Hippocampal formation (tissue), 2 donors: Measurements from ENCODE around the gene ABHD16A.

Experiments
- DNase-seq, 2 donors: peaks; one replicate each; lab custom pipeline; 2025; lab: John Stamatoyannopoulos, UW

Gene ABHD16A

DNA sequence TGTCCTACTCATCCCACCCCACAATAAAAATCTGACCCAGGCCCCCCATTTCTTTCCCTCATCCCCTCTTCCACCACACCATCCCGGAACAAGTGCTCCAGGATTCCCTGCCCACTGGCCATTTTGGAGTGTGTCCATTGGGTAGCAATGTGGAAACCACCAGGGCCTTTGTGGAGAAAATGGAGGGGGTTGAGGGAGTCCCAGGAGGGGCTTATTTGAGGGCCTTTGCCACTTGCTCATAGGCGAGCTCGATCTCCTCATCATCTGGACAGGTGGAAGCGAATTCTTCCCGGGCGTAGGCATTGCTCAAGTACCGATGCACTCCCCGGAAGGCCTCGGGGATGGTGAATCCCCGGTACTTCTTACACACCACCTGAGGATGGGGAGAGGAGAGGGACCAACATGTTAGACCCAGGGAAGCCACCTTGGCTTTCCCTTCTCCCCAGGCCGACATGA, 27.5 kb upstream of the ABHD16A start:
- DNase-seq = no peak

DNA sequence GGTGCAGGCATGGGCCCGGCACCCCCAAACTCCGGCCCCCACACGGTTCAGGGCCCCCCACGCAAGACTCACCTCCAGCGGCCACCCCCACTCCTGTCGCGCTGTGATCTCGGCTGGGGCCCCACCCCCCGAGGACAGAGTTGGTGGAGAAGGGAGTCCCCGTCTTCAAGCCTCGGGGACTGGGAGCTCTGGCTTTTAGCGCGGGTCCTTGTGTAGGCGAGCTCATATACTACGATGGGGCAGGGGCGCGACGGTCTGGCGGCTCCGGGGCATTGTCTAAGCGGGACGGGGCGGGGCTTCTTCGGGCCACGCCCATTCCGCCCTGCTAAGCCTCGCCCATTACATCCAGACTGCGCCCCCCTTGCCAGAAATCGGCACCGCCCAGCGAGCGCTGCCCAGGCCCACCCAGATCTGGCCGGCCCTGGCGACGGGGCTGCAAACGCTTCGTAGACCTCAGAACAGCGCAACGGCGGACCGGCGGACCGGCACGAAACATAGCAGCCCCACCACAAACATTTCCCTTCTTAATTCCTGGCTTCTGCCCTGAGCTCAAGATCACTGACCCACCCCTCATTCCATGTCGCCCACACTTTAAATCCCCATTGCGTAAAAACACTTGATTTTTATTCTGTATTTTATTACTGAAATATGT, 27.0 kb upstream of the ABHD16A start:
- peak; percentile 25 to 43 for DNase-seq

DNA sequence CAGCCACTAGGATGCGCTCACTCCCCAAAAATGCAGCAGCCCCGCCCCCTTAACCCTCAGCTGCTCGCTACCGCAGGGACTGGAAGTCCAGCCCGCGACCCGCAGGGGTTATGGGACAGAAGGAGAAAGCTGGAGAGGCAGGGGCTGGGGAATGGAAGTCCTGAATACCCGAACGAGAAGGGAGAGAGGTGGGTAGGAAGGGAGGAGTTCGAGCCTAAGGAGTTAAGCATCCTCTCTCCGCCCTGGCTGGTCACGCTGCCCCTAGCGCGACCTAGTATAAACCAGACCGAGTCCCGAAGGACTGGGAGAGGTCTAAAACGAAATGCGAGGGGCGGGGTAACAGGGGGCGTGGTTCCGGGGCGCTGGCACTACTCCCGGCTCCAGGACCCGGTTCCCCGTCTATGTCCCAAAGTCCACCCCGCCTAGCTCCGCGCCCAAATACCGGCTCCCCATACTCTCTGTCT, 26.4 kb upstream of the ABHD16A start:
- DNase-seq = peak; percentile 62 to 79

DNA sequence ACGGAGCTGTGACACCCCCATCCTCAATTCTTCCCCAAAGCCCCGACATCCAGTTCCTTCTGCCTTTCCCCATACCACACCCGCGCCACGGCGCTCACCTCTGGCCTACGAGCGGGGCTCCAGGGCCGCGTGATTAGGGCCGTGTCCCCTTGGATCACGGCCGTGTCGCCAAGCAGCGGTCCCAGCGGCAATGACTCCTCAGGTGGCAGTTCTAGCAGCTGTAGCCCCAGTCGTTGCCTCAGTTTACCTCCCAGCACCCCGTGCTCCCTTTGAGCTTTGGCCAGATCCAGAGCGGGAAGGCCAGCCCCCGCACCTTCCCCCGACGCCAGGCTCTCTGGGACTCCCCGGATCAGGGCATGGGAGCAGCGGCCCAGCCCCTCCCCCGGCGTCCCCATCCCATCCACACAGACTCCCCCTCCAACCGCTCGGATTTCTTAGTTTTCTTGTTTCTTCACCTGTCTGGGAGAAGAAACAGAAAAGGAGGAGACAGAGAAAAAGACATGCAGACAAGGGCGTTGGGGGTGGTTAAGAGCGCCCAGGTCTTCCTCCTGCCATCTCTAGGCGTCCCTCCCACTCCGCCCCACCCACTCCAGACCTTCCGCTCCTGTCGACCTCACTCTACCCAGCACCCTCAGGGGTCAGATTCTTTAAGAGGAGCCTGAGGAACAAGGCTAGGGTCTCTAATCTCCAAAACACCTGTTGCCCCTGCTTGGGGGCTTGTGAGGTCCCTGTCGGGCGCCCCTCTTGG, 25.8 kb upstream of the ABHD16A start, which contains the start of gene DDAH2:
Gene DDAH2 (minus strand): TSS at position 533 of the 748 bp plus-strand sequence. CDS start 138 bp downstream, at position 395.
- no peak for DNase-seq

DNA sequence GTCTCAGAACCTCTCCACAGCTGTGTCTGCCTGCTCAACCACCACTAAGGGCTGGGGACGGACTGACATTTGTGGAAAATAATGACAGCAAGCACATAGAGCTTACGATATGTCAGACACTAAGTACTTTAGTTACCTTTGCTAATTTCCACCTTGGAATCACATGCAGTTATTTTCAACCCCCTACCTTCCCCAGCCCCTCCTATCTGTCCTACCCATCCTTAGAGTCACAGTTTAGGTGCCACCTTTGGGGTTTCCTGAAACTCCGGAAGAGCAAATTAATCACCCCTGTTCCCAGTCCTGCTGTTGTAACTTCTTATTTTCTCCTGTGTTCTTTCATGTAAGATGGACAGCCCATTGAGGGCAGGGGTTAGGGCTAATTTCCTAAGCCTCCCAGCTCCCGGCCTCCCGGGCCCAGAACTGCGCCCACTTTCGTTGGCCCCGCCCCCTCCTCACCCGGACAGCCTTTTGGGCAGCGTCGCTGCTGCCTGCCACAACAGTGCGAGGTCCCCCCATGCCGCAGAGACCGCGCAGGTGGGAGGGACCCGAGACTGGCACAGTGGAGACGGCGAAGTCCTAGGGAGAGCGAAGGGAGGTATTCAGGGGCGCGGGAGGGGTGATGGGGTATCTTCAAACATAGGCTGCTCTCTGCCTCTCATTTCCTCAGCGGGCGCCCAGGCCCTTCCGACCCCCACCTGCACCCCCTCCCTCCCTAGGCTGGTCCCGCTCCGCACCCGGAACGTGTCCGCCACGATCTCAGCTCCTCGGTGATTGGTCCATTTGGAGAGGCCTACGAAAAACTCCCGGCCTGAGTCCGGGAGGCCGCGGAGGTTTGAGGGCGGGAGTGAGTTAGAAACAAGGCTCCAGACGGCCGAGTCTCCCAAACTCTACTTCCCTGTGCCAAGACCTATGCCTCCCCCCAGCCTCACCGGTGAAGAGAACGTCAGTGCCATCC, 24.9 kb upstream of the ABHD16A start:
- DNase-seq = no peak

DNA sequence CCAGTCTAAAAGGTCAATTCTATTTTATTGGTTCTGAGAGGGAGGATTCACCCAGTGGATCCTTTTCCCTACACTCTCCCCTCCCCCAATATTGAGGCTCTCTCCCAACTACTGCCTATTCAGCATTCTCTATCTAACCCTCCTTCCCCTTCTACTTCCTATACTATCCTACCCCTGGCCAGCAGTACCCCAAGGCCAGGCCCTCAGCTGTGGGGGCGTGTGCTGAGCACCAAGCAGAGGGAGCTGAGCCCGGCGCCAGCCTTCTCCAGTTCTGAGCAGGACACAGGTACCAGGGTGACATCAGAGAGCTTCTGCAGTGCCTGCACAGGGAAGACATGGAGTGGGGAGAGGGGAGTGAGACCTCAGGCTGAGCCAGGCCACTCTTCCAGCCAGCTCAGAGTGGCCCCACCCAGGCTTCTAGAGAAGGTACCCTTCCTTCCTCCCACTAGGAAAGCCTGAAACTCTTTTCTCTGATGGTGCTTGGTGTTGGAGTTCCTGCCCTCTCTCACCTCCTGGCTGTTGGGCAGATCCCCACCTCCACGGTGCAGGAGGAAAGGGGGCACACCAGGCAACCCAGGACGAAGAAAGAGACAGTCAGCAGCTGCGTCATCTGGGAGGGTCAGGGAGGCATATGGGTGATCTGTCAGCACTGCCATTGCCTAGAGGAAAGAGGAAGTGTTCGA, 24.1 kb upstream of the ABHD16A start:
- DNase-seq = no peak

DNA sequence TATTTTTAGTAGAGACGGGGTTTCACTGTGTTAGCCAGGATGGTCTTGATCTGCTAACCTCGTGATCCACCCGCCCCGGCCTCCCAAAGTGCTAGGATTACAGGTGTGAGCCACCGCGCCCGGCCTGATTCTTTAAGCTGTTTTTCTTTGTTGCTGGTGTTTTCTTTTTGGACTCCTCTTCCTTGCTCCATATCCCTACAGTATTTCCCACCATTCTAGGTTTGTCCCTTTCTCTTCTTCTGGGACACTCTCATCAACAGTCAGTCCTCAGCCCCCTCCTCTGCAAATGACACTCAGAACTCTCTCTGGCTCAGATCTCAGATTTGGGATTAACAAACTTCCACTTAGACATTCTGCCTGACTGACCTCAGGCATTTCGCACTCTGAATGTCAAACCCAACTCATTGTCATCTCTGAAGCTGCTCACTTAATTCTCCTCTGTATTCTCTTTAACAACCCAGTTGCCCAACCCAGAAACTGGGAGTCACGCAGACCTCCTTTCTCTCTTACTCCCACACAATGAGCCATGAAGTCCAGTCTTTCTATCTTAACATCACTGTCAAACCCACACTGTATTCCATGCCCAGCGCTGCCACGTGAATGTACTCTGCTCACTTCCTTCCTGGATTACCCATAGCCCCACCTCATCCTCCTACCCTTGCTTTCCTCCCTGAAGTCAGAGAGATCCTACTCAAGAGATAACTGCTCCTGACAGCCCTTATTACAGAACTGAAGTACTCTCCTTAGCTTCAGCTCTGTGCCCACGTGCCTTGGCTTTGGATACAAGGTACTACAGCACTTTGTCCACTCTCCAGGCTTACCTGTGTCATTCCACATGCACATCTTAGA, 22.6 kb upstream of the ABHD16A start:
- DNase-seq = no peak

DNA sequence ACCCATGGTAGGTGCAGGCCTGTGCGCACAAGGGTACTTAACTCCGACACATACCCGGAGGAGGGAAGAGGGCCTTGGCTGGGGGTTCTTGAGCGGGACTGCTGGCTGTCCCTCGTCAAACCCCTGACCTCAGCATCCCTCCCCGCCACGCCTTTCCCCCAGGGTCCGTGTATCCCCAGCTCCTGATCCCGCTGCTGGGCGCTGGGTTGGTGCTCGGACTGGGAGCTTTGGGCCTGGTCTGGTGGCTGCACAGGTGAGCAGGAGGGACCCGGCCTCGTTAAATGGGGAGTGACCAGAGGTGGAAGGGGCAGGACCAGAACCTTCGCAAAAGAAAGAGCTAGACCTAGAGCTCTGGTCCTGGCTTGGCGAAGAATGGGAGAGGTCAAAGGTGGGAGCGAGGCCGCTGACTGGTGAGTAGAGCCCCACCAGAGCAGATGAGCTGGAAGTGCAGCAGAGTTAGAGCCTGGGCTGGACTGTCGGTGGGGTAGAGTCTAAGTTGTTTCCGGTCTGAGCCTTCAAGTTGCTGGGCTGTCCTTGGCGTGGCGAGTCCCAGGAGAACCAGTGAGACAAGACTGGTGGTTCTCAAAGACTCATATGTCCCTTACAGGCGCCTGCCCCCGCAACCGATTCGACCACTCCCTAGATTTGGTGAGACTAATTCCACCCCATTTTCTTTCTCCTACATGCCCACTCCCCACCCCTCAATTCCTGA, 21.0 kb upstream of the ABHD16A start:
- DNase-seq = no peak

DNA sequence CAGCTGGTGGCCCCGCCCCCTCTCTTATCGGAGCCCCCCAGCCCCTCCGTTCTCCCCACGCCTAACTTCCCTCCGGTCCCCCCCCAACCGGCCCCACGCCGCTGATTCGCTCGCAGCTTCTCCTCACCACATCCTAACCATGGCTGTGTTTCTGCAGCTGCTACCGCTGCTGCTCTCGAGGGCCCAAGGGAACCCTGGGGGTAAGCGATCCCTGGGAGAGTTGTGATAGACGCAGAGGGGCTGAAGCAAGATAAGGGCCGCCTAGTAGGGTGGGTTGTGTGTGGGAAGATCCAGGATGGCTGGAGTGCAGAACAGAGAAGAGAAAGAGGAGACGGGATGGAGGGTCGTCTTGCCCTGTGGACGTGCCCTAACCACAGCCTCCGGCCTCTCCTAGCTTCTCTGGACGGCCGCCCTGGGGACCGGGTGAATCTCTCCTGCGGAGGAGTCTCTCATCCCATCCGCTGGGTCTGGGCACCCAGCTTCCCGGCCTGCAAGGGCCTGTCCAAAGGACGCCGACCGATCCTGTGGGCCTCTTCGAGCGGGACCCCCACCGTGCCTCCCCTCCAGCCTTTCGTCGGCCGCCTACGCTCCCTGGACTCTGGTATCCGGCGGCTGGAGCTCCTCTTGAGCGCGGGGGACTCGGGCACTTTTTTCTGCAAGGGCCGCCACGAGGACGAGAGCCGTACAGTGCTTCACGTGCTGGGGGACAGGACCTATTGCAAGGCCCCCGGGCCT, 20.3 kb upstream of the ABHD16A start, which contains the start of gene MPIG6B:
Gene MPIG6B (plus strand): TSS at position 129 of the 735 bp plus-strand sequence. CDS start 11 bp downstream, at position 140.
- no peak for DNase-seq

DNA sequence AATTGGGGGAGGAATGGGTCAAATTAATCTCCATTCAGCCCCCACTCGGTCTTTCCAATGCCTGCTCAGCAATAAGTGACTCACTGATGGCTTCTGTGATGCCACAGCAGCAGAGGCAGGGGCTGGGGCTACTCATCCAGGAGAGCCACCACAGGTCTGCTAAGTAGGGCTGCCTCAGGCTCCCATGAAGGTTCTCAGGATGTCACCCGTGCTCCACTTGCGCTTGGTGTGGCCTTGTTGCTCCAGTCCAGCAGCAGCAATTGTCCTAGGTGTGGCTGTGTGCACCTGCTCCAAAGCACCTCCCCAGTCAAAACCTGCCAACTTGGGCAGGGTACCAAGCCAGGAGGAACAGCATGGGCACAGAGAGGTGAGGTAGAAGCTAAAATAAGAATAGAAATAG, 19.0 kb upstream of the ABHD16A start:
- no peak for DNase-seq

DNA sequence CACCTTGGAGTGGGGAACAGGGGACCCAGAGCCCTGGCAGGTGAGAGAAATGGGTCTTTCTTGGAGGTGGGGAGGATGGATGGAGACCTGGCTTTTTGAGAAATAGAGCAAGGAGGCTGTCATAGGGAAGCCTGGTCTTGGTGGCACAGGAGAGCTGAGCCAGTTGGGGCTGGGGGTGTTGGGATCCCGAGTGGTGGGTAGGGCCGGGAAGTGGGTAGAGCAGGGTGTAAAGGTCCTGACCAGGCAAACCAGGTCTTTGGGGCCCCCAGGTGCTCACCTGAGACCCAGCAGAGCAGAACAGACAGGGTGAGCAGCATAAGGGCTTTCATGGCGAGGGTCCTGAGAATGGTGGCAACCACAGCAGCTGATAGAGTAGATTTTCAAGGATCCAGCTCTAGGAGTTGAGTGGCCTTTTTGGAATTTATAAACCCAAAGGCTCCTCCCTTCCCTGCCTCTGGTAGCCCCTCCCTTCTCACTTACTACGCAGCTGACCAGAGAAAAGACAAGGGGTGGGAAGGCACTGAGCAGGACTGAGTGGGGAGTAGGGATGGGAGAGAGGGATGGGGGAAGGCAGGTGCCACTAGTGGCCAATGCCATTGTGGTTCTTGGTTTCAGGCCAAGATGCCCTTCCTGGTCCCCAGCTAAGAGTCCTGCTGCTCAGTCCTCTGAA, 18.4 kb upstream of the ABHD16A start, which contains the start of gene LY6G6C:
Gene LY6G6C (minus strand): TSS at position 396 of the 670 bp plus-strand sequence. CDS start 67 bp downstream, at position 329.
- no peak for DNase-seq

DNA sequence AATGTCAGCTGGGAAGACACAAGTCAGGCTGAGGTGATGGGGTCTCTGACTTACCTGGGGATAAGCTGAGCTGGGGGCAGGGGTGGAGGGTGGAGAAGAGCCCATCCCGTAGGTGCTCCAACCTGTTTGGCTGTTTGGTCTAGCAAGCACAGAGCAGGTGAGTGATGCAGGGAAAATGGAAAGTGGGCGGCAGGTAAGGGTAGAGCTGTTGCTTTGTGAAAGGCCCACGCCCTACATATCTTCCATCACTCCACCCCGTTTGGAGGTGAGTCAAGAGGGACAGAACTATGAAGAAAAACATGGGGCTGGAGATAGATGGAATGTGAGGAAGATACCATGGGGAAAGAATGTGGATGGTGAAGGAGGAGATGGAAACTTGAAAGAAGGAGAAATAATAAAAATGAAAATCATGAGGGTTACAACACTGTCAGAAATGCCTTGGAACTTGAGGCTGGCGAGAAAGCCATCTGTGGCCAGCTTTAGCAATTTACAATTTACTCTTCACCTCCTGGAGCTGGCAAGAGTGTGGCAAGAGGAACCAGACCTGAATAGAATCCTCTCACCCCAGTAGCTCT, 17.2 kb upstream of the ABHD16A start:
- DNase-seq = no peak

DNA sequence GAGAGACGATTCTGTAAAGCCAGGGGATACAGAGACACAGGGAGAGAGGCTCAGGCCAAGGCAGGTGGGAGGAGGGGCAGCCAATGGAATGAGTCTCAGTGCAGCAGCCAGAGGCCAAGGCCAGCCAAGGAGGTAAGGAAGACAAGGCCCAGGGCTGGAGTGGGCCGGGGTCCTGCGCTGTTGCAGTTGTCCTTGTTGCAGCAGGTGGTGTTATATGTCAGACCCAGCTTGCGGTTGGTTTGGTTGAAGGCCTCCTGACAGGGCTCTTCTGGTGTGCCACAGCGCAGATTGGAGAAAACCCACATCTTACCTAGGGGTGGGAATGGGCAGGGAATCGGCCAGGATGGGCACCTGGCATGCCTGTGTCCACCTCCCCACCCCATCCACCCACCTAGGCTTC, 15.9 kb upstream of the ABHD16A start:
- no peak for DNase-seq

DNA sequence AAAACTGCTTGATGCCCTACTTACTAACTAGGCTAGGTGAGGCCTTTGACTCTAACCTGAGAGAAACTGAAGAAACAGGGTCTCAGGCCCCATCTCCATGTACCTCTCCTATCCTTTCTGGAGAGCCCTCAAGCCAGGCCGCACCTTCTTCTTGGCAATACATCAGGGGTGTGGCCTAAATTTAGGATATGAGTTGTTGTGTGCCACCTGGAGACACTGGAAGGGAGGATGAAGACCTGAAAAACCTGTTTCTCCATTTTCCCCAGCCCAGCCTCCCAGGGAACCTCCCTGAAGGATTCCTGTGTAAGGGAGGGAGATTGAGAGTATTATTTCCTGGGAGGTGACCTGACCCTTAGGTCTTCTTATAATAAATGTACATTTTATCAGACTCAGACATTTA, 15.1 kb upstream of the ABHD16A start:
- no peak for DNase-seq

DNA sequence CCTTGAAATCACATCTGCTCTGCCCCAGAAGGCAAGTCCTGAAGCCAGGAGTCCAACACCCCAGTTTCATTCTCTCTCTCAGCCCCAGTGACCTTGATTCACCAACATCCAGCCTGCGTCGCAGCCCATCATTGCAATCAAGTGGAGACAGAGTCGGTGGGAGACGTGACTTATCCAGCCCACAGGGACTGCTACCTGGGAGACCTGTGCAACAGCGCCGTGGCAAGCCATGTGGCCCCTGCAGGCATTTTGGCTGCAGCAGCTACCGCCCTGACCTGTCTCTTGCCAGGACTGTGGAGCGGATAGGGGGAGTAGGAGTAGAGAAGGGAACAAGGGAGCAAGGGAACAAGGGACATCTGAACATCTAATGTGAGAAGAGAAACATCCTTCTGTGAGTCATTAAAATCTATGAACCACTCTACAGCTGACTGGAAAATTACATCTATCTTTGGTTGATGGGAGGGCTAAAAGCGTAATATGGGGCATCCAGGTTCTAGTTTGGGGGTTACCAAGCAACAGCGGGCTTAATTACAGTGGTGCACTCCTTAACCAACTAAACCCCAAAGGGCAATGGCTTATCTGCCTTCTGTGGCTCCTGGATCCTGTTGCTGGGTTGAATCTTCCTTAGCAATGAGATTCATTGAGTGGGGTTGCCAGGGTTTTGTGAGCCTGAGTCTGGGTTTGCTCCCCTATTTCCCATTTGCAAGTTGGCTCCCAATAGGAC, 14.5 kb upstream of the ABHD16A start:
- no peak for DNase-seq

DNA sequence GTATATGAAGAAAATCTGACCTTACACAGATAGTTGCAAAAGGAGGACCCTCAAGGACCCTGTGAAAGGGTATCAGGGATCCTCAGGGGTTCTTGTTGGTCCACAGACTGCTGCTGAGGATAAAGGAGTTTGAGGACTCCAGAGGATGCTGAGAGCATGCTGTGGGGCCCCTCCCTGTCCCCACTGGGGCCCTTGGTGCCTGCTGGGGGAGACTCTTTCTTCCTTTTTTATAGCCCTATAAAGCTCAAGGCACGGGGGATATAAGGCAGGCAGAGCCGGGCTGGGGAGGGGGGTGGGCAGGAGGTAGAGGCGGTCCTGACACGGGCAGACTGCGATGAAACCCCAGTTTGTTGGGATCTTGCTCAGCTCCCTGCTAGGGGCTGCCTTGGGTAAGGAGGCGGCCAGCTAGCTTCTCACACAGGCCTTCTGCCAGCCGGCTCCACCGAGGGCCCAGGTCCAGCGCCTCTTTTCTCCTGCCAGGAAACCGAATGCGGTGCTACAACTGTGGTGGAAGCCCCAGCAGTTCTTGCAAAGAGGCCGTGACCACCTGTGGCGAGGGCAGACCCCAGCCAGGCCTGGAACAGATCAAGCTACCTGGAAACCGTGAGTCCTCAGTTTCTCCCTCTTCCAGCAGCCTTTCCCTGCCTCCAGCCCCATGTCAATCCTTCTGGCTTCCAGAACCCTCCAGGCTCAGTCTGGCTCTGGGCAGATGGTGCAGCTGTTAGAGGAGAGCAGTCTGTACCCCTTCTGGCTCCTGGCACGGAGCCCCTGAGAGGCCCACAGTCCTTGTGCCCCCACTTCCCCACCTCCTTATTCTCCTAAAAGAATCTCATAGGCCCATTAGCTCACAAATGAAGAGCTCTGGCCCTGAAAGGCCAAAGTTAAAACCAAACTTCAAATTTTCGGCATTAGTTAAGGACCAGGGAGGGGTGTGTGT, 12.2 kb upstream of the ABHD16A start, which contains the start of gene LY6G6D:
Gene LY6G6D (plus strand): TSS at position 327 of the 937 bp plus-strand sequence. CDS start 8 bp downstream, at position 335.
- no peak for DNase-seq
